ENCODE data around the gene IL23A. TPM values are rescaled to one million over a fixed set of nuclear protein-coding genes. Genes with fewer than 3 reads are reported as not detected.

The IL23A gene
- total RNA-seq, 2 experiments from 2014 or later: 9.8 to 16.3 TPM

Small RNA genes lying within 50 kb of the gene (small RNA-seq; reads per million reads assigned to genes)
- not detected for gene RNU7-40P

Other genes with a start within 250 kb of the IL23A start
- gene PA2G4, start 234.3 kb upstream of the IL23A start, total RNA-seq (2014; rRNA removed; shearing (Covaris generic)): 358 and 437 TPM in 2 replicates
- gene PA2G4, start 234.3 kb upstream of the IL23A start, total RNA-seq (2022): 280 and 289 TPM in 2 replicates
- gene RPL41, start 222.3 kb upstream of the IL23A start, total RNA-seq (2014; rRNA removed; shearing (Covaris generic)): 4,534 and 5,932 TPM in 2 replicates
- 4,745 and 4,976 TPM in 2 replicates for gene RPL41, start 222.3 kb upstream of the IL23A start, total RNA-seq (2022)
- 11.9 and 12.6 TPM in 2 replicates for gene ZC3H10, start 220.6 kb upstream of the IL23A start, total RNA-seq (2014; rRNA removed; shearing (Covaris generic))
- 15.8 and 16.5 TPM in 2 replicates for gene ZC3H10, start 220.6 kb upstream of the IL23A start, total RNA-seq (2022)
- gene ESYT1, start 210.6 kb upstream of the IL23A start, total RNA-seq (2014; rRNA removed; shearing (Covaris generic)): 74.6 and 85.9 TPM in 2 replicates
- 108 and 112 TPM in 2 replicates for gene ESYT1, start 210.6 kb upstream of the IL23A start, total RNA-seq (2022)
- gene MYL6B, start 186.3 kb upstream of the IL23A start, total RNA-seq (2014; rRNA removed; shearing (Covaris generic)): 56.6 and 105 TPM in 2 replicates
- 62.6 and 77.6 TPM in 2 replicates for gene MYL6B, start 186.3 kb upstream of the IL23A start, total RNA-seq (2022)
- 574 and 654 TPM in 2 replicates for gene MYL6, start 180.5 kb upstream of the IL23A start, total RNA-seq (2014; rRNA removed; shearing (Covaris generic))
- 415 and 468 TPM in 2 replicates for gene MYL6, start 180.5 kb upstream of the IL23A start, total RNA-seq (2022)
- gene SMARCC2, start 149.4 kb upstream of the IL23A start, total RNA-seq (2014; rRNA removed; shearing (Covaris generic)): 59.7 and 68.3 TPM in 2 replicates
- 137 and 162 TPM in 2 replicates for gene SMARCC2, start 149.4 kb upstream of the IL23A start, total RNA-seq (2022)
- gene RNF41, start 117.0 kb upstream of the IL23A start, total RNA-seq (2014; rRNA removed; shearing (Covaris generic)): 63.8 and 76.1 TPM in 2 replicates
- gene RNF41, start 117.0 kb upstream of the IL23A start, total RNA-seq (2022): 43.7 and 45.6 TPM in 2 replicates
- 37.5 and 46.0 TPM in 2 replicates for gene NABP2, start 114.5 kb upstream of the IL23A start, total RNA-seq (2014; rRNA removed; shearing (Covaris generic))
- 54.1 and 61.1 TPM in 2 replicates for gene NABP2, start 114.5 kb upstream of the IL23A start, total RNA-seq (2022)
- 0.76 and 2.5 TPM in 2 replicates for gene SLC39A5, start 108.8 kb upstream of the IL23A start, total RNA-seq (2014; rRNA removed; shearing (Covaris generic))
- gene SLC39A5, start 108.8 kb upstream of the IL23A start, total RNA-seq (2022): 1.2 and 1.4 TPM in 2 replicates
- gene ANKRD52, start 80.5 kb upstream of the IL23A start, total RNA-seq (2014; rRNA removed; shearing (Covaris generic)): 7.0 and 11.7 TPM in 2 replicates
- 35.0 and 35.6 TPM in 2 replicates for gene ANKRD52, start 80.5 kb upstream of the IL23A start, total RNA-seq (2022)
- 15.8 and 22.1 TPM in 2 replicates for gene COQ10A, start 71.9 kb upstream of the IL23A start, total RNA-seq (2014; rRNA removed; shearing (Covaris generic))
- gene COQ10A, start 71.9 kb upstream of the IL23A start, total RNA-seq (2022): 20.6 and 28.9 TPM in 2 replicates
- 150 and 154 TPM in 2 replicates for gene CS, start 38.6 kb upstream of the IL23A start, total RNA-seq (2014; rRNA removed; shearing (Covaris generic))
- 262 and 281 TPM in 2 replicates for gene CS, start 38.6 kb upstream of the IL23A start, total RNA-seq (2022)
- gene CNPY2, start 22.9 kb upstream of the IL23A start, total RNA-seq (2014; rRNA removed; shearing (Covaris generic)): 62.8 and 75.5 TPM in 2 replicates
- gene CNPY2, start 22.9 kb upstream of the IL23A start, total RNA-seq (2022): 80.2 and 85.5 TPM in 2 replicates
- 69.9 and 106 TPM in 2 replicates for gene PAN2, start 4.9 kb upstream of the IL23A start, total RNA-seq (2014; rRNA removed; shearing (Covaris generic))
- 117 and 132 TPM in 2 replicates for gene PAN2, start 4.9 kb upstream of the IL23A start, total RNA-seq (2022)
- gene STAT2, start 21.2 kb downstream of the IL23A start, total RNA-seq (2014; rRNA removed; shearing (Covaris generic)): 75.3 and 89.0 TPM in 2 replicates
- 126 and 135 TPM in 2 replicates for gene STAT2, start 21.2 kb downstream of the IL23A start, total RNA-seq (2022)
- 0.16 TPM in 1 of 2 replicates, not detected in the other for gene APOF, start 24.0 kb downstream of the IL23A start, total RNA-seq (2014; rRNA removed; shearing (Covaris generic))
- gene APOF, start 24.0 kb downstream of the IL23A start, total RNA-seq (2022): 0.20 and 0.38 TPM in 2 replicates
- 44.8 and 46.5 TPM in 2 replicates for gene TIMELESS, start 110.5 kb downstream of the IL23A start, total RNA-seq (2014; rRNA removed; shearing (Covaris generic))
- 103 and 115 TPM in 2 replicates for gene TIMELESS, start 110.5 kb downstream of the IL23A start, total RNA-seq (2022)
- not detected in 2 replicates for gene MIP, start 115.8 kb downstream of the IL23A start, total RNA-seq (2014; rRNA removed; shearing (Covaris generic))
- 0.57 TPM in 1 of 2 replicates, not detected in the other for gene MIP, start 115.8 kb downstream of the IL23A start, total RNA-seq (2022)
- 5.3 and 5.9 TPM in 2 replicates for gene SPRYD4, start 129.7 kb downstream of the IL23A start, total RNA-seq (2014; rRNA removed; shearing (Covaris generic))
- gene SPRYD4, start 129.7 kb downstream of the IL23A start, total RNA-seq (2022): 6.9 and 7.5 TPM in 2 replicates
- not detected in 2 replicates for gene GLS2, start 149.3 kb downstream of the IL23A start, total RNA-seq (2014; rRNA removed; shearing (Covaris generic))
- not detected in 2 replicates for gene GLS2, start 149.3 kb downstream of the IL23A start, total RNA-seq (2022)
- 0.32 and 2.2 TPM in 2 replicates for gene RBMS2, start 182.9 kb downstream of the IL23A start, total RNA-seq (2014; rRNA removed; shearing (Covaris generic))
- gene RBMS2, start 182.9 kb downstream of the IL23A start, total RNA-seq (2022): 0.27 and 1.1 TPM in 2 replicates

Data from OCI-LY7 (cell line).